Tibial nerve (tissue), 4 donors: Measurements from ENCODE around the gene SEMA5B. TPM values are rescaled to one million over a fixed set of nuclear protein-coding genes. Genes with fewer than 3 reads are reported as not detected.

ENCODE experiments used
- DNase-seq, 2 donors: peaks; one replicate each; pipeline ENCODE4 v3.0.0-alpha.2; 2019; ENCODE audit warnings: low spot score in 2 of 2
- H3K27ac ChIP-seq, 4 donors: fragments of 200-600 bp; sonication (generic) in 3 of 4; one replicate each; pipeline ENCODE4 v1.5.1; 2017 to 2019; ENCODE audit warnings: mild to moderate bottlenecking in 1 of 4
- H3K27me3 ChIP-seq, 2 donors: fragments of 200-600 bp; sonication (generic) in 1 of 2; one replicate each; pipeline versions ENCODE4 v1.5.1 to v1.6.0; 2017 to 2019
- H3K36me3 ChIP-seq, 3 donors: fragments of 200-600 bp; sonication (generic); one replicate each; pipeline ENCODE4 v1.5.1; 2018 to 2019
- H3K4me1 ChIP-seq, 4 donors: fragments of 200-600 bp; sonication (generic) in 3 of 4; one replicate each; pipeline ENCODE4 v1.5.1; 2017 to 2019
- H3K4me3 ChIP-seq, 4 donors: fragments of 200-600 bp; sonication (generic) in 3 of 4; one replicate each; pipeline ENCODE4 v1.5.1; 2017 to 2019; ENCODE audit warnings: mild to moderate bottlenecking in 1 of 4, moderate library complexity in 1 of 4
- H3K9me3 ChIP-seq, 4 donors: fragments of 200-600 bp; sonication (generic) in 3 of 4; one replicate each; pipeline ENCODE4 v1.5.1; 2017 to 2019
- EP300 ChIP-seq, 2 donors: sonication (generic); formaldehyde crosslinking; IDR thresholded peaks; one replicate each; pipeline ENCODE4 v1.6.1; 2017; ENCODE audit warnings: antibody characterized with exemption in 2 of 2, mild to moderate bottlenecking in 1 of 2
- POLR2A ChIP-seq, 2 donors: fragments of 450-650 bp; IDR thresholded peaks; one replicate each; pipeline ENCODE4 v1.6.1; 2017; ENCODE audit warnings: antibody characterized with exemption in 2 of 2, mild to moderate bottlenecking in 2 of 2, moderate library complexity in 2 of 2
- total RNA-seq, 4 donors: library from RNA; depleted of rRNA; stranded (reverse); fragments of >200 nt; gene quantifications; one replicate each; pipeline ENCODE4 v1.1.0, GENCODE V29; 2016
- TF ChIP-seq, protein P1 (sequence below), 5 experiments: fragments of 200-600 bp in 3 of 5; fragments of 450-650 bp in 2 of 5; sonication (generic) in 3 of 5; IDR thresholded peaks; one replicate each; pipeline ENCODE4 v1.5.1; 2016 to 2019; ENCODE audit warnings: antibody characterized with exemption in 5 of 5, mild to moderate bottlenecking in 3 of 5, moderate library complexity in 2 of 5

Gene SEMA5B
- total RNA-seq, 4 donors from 2014 or later = 6.7 to 19.7 (median 13.1) TPM

DNA sequence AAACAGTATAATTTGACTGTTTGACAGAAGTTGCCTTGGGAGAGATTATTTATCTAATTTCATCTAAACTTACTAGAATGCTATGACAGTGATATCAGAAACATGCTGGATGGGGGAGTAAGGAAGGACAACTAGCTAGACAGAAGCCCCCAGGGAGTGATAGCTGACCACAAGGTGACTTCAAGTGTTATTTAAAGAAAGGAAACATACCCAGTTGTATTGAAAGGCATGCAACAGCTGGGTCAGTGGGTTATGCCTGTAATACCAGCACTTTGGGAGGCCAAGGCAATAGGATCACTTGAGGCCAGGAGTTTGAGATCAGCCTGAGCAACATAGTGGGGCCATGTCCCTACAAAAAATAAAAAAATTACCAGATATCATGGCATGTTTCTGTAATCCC is 163.1 kb downstream of the SEMA5B start:
- no peak for TF ChIP-seq EP300 (IDR thresholded peaks at IDR 0.05)
- TF ChIP-seq POLR2A (IDR thresholded peaks at IDR 0.05) = no peak
- TF ChIP-seq, protein P1, sequence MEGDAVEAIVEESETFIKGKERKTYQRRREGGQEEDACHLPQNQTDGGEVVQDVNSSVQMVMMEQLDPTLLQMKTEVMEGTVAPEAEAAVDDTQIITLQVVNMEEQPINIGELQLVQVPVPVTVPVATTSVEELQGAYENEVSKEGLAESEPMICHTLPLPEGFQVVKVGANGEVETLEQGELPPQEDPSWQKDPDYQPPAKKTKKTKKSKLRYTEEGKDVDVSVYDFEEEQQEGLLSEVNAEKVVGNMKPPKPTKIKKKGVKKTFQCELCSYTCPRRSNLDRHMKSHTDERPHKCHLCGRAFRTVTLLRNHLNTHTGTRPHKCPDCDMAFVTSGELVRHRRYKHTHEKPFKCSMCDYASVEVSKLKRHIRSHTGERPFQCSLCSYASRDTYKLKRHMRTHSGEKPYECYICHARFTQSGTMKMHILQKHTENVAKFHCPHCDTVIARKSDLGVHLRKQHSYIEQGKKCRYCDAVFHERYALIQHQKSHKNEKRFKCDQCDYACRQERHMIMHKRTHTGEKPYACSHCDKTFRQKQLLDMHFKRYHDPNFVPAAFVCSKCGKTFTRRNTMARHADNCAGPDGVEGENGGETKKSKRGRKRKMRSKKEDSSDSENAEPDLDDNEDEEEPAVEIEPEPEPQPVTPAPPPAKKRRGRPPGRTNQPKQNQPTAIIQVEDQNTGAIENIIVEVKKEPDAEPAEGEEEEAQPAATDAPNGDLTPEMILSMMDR (IDR thresholded peaks at IDR 0.05) = no peak
- no peaks in the 10 kb centered on the region for H3K9me3 ChIP-seq
- H3K27ac ChIP-seq = no peak overlapping the region
- H3K36me3 ChIP-seq = peaks cover 0 to 22% (median 0%) of the 10 kb centered on the region in 3 donors
- H3K4me1 ChIP-seq = no peaks in the 10 kb centered on the region
- no peak overlapping the region for H3K4me3 ChIP-seq
- DNase-seq = no peak
- no peaks in the 10 kb centered on the region for H3K27me3 ChIP-seq

- H3K36me3 ChIP-seq = peaks cover 0 to 26% (median 0%) of the 10 kb centered on the region in 3 donors
- H3K4me3 ChIP-seq = no peak overlapping the region
- no peaks in the 10 kb centered on the region for H3K4me1 ChIP-seq
- DNase-seq = no peak
- no peaks in the 10 kb centered on the region for H3K27me3 ChIP-seq
- no peak overlapping the region for H3K27ac ChIP-seq
- no peaks in the 10 kb centered on the region for H3K9me3 ChIP-seq
- TF ChIP-seq, protein P1 (IDR thresholded peaks at IDR 0.05) = no peak
- no peak for TF ChIP-seq EP300 (IDR thresholded peaks at IDR 0.05)
- TF ChIP-seq POLR2A (IDR thresholded peaks at IDR 0.05) = no peak
Measured at GRCh38 chr3:122862381-122862780, 165.2 kb downstream of the SEMA5B start.

Other genes with a start within 250 kb of the SEMA5B start
- gene HSPBAP1, start 233.9 kb downstream of the SEMA5B start, total RNA-seq = 10 to 100 TPM; 10.9 to 15.3 (median 12.9) TPM
- gene SLC49A4, start 232.7 kb downstream of the SEMA5B start, total RNA-seq = 10 to 100 TPM; 14.2 to 27.3 (median 20.9) TPM
- 10 to 100 TPM; 18.3 to 41.0 (median 20.3) TPM for gene PDIA5, start 39.3 kb upstream of the SEMA5B start, total RNA-seq
- gene SEC22A, start 174.2 kb upstream of the SEMA5B start, total RNA-seq = 10 to 100 TPM; 17.7 to 49.4 (median 24.2) TPM